Measurements from ENCODE around the gene CHST8. TPM values are rescaled to one million over a fixed set of nuclear protein-coding genes. Genes with fewer than 3 reads are reported as not detected.

The CHST8 gene
- total RNA-seq, 2 experiments from 2014 or later: not detected

GRCh38 chr19:33728141-33728540 lies 106.4 kb downstream of the CHST8 start:
- CTCF ChIA-PET: no interaction called here
- POLR2A ChIA-PET: no interaction called here
- Mint-ChIP-seq H3K36me3 (ENCODE audit: low read depth) (no peaks in the 10 kb centered on the region), H3K27ac (no peak overlapping the region), H3K4me1 (no peaks in the 10 kb centered on the region), H3K4me3 (no peak overlapping the region), H3K9me3 (peaks cover 3% of the 10 kb centered on the region), H3K27me3 (no peaks in the 10 kb centered on the region)
- DNase-seq: no peak

DNA sequence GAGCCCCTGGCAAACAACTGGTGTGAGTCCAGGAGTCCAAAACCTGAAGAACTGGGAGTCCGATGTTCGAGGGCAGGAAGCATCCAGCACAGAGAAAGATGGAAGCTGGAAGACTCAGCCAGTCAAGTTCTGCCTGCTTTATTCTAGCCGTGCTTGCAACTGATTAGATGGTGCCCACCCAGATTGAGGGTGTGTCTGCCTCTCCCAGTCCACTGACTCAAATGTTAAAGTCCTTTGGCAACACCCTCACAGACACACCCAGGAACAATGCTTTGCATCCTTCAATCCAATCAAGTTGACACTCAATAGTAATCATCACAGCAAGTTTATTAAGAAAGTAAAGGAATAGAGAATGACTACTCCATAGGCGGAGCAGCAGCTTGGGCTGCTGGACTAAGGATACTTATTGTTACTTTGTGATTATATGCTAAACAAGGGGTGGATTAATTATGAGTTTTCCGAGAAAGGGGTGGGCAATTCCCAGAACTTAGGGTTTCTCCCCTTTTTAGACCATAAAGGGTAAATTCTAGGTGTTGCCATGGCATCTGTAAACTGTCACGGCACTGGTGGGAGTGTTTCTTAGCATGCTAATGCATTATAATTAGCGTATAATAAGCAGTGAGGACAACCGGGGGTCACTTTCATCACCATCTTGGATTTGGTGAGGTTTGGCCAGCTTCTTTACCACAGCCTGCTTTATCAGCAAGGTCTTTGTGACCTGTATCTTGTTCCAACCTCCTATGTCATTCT lies 109.3 kb downstream of the CHST8 start:
- peaks cover 3% of the 10 kb centered on the region for H3K9me3 Mint-ChIP-seq
- DNase-seq: no peak
- CTCF ChIA-PET: no interaction called here
- H3K4me3 Mint-ChIP-seq: no peak overlapping the region
- H3K4me1 Mint-ChIP-seq: no peaks in the 10 kb centered on the region
- POLR2A ChIA-PET: no interaction called here
- H3K36me3 Mint-ChIP-seq (ENCODE audit: low read depth): no peaks in the 10 kb centered on the region
- H3K27me3 Mint-ChIP-seq: no peaks in the 10 kb centered on the region
- no peak overlapping the region for H3K27ac Mint-ChIP-seq

GRCh38 chr19:33731881-33732280 lies 110.1 kb downstream of the CHST8 start:
- Mint-ChIP-seq H3K4me1 (no peaks in the 10 kb centered on the region), H3K4me3 (no peak overlapping the region), H3K9me3 (peaks cover 3% of the 10 kb centered on the region), H3K27me3 (no peaks in the 10 kb centered on the region), H3K27ac (no peak overlapping the region), H3K36me3 (ENCODE audit: low read depth) (no peaks in the 10 kb centered on the region)
- DNase-seq: no peak
- POLR2A ChIA-PET: no interaction called here
- CTCF ChIA-PET: no interaction called here

DNA sequence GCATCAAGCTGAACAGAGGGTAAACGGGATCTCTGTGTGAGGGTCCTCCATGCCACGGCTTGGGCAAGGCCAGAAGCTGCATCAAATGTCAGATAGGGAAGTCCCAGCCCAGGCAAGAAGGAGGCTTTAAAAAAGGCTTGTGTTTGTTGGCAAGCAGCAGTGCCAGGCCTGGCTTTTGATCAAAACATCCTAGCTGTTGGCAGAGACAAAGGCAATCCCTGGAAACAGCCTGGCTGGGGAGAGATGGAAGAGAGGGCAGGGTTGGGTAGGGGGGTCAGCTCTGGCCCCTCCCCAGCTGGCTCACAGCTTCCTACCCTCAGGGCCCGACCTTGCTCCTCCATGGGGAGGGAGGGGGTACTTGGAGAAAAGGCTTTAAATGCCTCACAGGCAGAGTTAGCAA lies 113.2 kb downstream of the CHST8 start:
- no peak overlapping the region for H3K27ac Mint-ChIP-seq
- H3K27me3 Mint-ChIP-seq: no peaks in the 10 kb centered on the region
- peaks cover 3% of the 10 kb centered on the region for H3K9me3 Mint-ChIP-seq
- CTCF ChIA-PET: interaction anchor here (0.6 kb wide), 1 partner anchor 787 kb away, joined by 5 read pairs; no protein-coding TSS in a partner anchor
- H3K4me3 Mint-ChIP-seq: no peak overlapping the region
- no peaks in the 10 kb centered on the region for H3K36me3 Mint-ChIP-seq (ENCODE audit: low read depth)
- POLR2A ChIA-PET: no interaction called here
- no peak for DNase-seq
- no peaks in the 10 kb centered on the region for H3K4me1 Mint-ChIP-seq

- Mint-ChIP-seq H3K27ac (no peak overlapping the region), H3K36me3 (ENCODE audit: low read depth) (no peaks in the 10 kb centered on the region), H3K9me3 (peaks cover 3% of the 10 kb centered on the region), H3K4me3 (no peak overlapping the region), H3K4me1 (no peaks in the 10 kb centered on the region), H3K27me3 (no peaks in the 10 kb centered on the region)
- CTCF ChIA-PET: no interaction called here
- no peak for DNase-seq
- POLR2A ChIA-PET: no interaction called here
These were observed 114.4 kb downstream of the CHST8 start for GRCh38 chr19:33736158-33736557.

DNA sequence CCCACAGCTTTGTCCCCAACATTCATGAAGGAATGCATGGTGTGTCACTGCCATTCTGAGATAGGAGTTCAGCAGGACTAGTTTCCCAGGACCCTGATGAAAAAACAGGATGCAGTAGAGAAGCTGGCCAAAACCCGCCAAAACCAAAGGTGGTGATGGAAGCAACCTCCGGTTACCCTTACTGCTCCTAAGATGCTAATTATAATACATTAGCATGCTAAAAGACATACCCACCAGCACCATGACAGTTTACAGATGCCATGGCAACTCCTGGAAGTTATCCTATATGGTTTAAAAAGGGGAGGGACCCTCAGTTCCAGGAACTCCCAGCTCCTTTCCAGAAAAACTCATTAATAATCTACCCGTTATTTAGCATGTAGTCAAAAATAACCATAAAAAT lies 115.0 kb downstream of the CHST8 start:
- ChIA-PET CTCF (no interaction called here), POLR2A (interaction anchor here (0.6 kb wide), 1 partner anchor 1257 kb away, joined by 4 read pairs; no protein-coding TSS in a partner anchor)
- H3K4me3 Mint-ChIP-seq: no peak overlapping the region
- no peak overlapping the region for H3K27ac Mint-ChIP-seq
- DNase-seq: no peak
- H3K4me1 Mint-ChIP-seq: no peaks in the 10 kb centered on the region
- H3K9me3 Mint-ChIP-seq: peaks cover 3% of the 10 kb centered on the region
- H3K36me3 Mint-ChIP-seq (ENCODE audit: low read depth): no peaks in the 10 kb centered on the region
- H3K27me3 Mint-ChIP-seq: no peaks in the 10 kb centered on the region

DNA sequence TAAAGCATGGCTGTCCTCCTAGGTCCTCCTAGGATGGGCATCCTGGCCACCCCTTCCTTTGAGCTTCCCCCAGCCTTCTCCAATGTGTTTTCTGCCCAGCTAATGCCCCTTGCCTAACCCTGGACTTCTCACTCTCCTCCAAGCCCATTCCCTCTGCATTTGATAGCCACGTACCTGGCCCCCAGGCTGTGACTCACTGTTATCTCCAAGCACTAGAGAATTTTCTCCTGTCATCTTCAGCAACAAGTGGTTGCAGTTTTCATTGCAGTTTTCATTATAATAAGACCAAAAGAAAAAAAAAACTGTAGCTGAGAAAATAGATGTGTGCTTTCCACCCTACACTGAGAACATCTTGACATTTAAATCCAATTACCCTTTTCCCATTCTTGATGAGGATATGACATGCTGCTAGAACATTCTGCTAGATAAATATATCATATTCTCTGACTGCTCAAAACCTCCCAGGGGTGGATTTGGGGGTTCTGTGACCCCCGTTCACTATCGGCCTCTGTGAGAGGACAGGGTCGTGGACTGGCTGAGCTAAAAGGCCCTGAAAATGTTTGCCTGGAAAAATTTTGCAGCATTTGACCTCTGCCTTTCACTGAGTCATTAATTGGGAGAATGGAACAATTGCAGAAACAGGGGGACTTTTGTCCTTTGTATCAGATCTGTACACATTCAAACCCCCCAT lies 116.1 kb downstream of the CHST8 start:
- no peaks in the 10 kb centered on the region for H3K36me3 Mint-ChIP-seq (ENCODE audit: low read depth)
- no peak for DNase-seq
- no peak overlapping the region for H3K27ac Mint-ChIP-seq
- H3K4me1 Mint-ChIP-seq: no peaks in the 10 kb centered on the region
- ChIA-PET CTCF (no interaction called here), POLR2A (no interaction called here)
- H3K9me3 Mint-ChIP-seq: no peaks in the 10 kb centered on the region
- H3K4me3 Mint-ChIP-seq: no peak overlapping the region
- no peaks in the 10 kb centered on the region for H3K27me3 Mint-ChIP-seq

DNA sequence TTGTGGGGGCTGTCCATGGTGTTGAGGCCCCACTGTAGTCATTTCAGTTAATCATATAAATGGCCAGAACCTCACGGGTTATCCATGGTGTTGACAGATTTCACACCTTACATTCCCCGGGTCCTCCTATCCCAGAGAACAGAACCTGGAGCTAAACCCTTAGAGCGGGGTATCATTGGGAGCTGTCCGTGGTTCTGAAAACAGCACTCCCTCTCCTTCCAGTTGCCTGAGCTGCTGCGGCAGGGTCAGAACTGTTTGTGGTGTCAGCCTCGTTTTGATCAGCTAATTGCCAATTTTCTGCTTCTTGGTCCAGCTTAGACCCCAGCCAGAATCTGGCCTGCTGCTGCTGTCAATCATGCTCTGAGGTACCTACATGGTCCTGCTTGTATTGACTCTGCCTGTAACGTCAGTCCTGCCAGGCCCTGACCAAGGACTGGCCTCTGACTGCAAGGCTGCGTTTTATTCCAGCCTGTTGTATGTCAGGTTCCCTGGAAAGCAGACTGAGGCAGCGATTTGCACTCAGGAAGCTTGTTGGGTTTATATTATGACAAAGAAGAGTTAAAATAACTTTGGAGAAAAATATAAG lies 119.2 kb downstream of the CHST8 start:
- H3K27ac Mint-ChIP-seq: no peak overlapping the region
- ChIA-PET CTCF (no interaction called here), POLR2A (no interaction called here)
- no peak overlapping the region for H3K4me3 Mint-ChIP-seq
- H3K27me3 Mint-ChIP-seq: no peaks in the 10 kb centered on the region
- peak; percentile 52 for DNase-seq
- no peaks in the 10 kb centered on the region for H3K9me3 Mint-ChIP-seq
- H3K4me1 Mint-ChIP-seq: no peaks in the 10 kb centered on the region
- H3K36me3 Mint-ChIP-seq (ENCODE audit: low read depth): no peaks in the 10 kb centered on the region

DNA sequence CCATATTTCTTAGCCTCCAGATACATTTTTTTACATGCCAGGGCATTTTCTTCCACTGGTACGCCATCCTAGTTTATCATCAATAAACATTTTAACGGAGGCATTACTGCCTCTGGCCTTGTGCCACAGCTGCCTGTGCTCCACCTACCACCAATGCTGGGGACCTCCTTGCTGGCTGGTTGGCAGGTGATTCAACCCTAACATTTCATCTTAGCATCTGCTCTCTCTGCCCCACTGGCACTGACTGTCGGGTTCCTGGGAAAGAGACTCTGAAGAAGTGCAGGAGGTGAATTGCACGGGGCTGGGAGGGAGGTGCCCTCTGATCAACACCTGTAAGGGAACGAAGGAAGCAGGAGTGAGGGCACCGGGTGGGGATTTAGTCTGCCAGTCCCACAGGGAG lies 123.5 kb downstream of the CHST8 start:
- CTCF ChIA-PET: no interaction called here
- H3K36me3 Mint-ChIP-seq (ENCODE audit: low read depth): no peaks in the 10 kb centered on the region
- no peak overlapping the region for H3K27ac Mint-ChIP-seq
- no peak overlapping the region for H3K4me3 Mint-ChIP-seq
- H3K27me3 Mint-ChIP-seq: no peaks in the 10 kb centered on the region
- DNase-seq: no peak
- H3K4me1 Mint-ChIP-seq: no peaks in the 10 kb centered on the region
- POLR2A ChIA-PET: no interaction called here
- no peaks in the 10 kb centered on the region for H3K9me3 Mint-ChIP-seq

DNA sequence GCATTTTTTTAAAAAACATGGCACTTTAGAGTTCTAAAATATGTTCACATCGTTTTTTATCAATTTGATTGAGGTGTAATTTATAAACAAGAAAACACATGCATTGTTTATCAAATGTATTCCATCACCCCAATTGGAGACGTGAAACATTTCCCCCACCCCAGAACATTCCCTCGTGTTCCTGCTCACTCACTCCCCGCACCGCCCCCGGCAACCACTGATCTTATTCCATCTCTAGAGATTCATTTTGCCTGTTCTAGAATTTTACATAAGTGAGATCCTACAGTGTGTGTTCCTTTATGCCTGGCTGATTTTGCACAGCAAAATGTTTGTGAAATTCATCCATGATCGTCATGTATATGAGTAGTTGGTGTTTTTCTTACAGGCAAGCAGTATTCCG lies 124.4 kb downstream of the CHST8 start:
- CTCF ChIA-PET: no interaction called here
- Mint-ChIP-seq H3K9me3 (no peaks in the 10 kb centered on the region), H3K36me3 (ENCODE audit: low read depth) (no peaks in the 10 kb centered on the region), H3K4me1 (no peaks in the 10 kb centered on the region), H3K27me3 (no peaks in the 10 kb centered on the region), H3K4me3 (no peak overlapping the region), H3K27ac (no peak overlapping the region)
- POLR2A ChIA-PET: no interaction called here
- no peak for DNase-seq

- ChIA-PET CTCF (no interaction called here), POLR2A (no interaction called here)
- Mint-ChIP-seq H3K4me1 (no peaks in the 10 kb centered on the region), H3K9me3 (no peaks in the 10 kb centered on the region), H3K36me3 (ENCODE audit: low read depth) (no peaks in the 10 kb centered on the region), H3K27ac (no peak overlapping the region), H3K27me3 (no peaks in the 10 kb centered on the region), H3K4me3 (no peak overlapping the region)
- no peak for DNase-seq
These were observed 125.5 kb downstream of the CHST8 start for GRCh38 chr19:33747273-33747672.

DNA sequence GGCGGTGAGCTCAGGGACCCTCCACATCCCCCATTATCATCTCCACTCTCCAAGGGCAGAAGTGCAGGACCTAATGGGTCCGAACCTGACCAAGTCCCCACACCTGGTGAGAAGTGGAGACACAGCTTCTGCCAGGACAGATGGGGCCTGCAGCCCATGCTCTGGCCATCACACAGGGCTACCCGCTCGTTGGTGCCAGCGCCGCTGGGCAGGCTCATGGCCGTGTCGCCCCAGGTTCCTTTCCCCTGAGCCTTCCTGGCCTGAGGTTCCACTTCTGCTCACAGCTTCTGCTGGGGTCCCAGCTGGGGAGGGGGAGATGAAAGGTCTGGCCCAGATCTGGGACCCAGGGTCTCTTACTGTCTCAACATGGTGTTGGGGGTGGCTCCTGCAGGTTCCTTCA lies 126.5 kb downstream of the CHST8 start:
- DNase-seq: no peak
- no peaks in the 10 kb centered on the region for H3K27me3 Mint-ChIP-seq
- H3K4me1 Mint-ChIP-seq: no peaks in the 10 kb centered on the region
- H3K4me3 Mint-ChIP-seq: no peak overlapping the region
- no peaks in the 10 kb centered on the region for H3K36me3 Mint-ChIP-seq (ENCODE audit: low read depth)
- ChIA-PET CTCF (interaction anchor here (0.9 kb wide), 1 partner anchor 321 kb away, joined by 3 read pairs; no protein-coding TSS in a partner anchor), POLR2A (no interaction called here)
- no peak overlapping the region for H3K27ac Mint-ChIP-seq
- no peaks in the 10 kb centered on the region for H3K9me3 Mint-ChIP-seq

- no peaks in the 10 kb centered on the region for H3K4me1 Mint-ChIP-seq
- H3K27me3 Mint-ChIP-seq: no peaks in the 10 kb centered on the region
- H3K9me3 Mint-ChIP-seq: no peaks in the 10 kb centered on the region
- POLR2A ChIA-PET: no interaction called here
- DNase-seq: no peak
- no peak overlapping the region for H3K4me3 Mint-ChIP-seq
- no peaks in the 10 kb centered on the region for H3K36me3 Mint-ChIP-seq (ENCODE audit: low read depth)
- H3K27ac Mint-ChIP-seq: no peak overlapping the region
- CTCF ChIA-PET: interaction anchor here (0.6 to 1.0 kb wide), 3 partner anchors 29 to 322 kb away, joined by 3 read pairs; no protein-coding TSS in a partner anchor
These were observed 127.3 kb downstream of the CHST8 start for GRCh38 chr19:33749016-33749415.
